HL-60/S4 (cell line): ENCODE results near the gene EHMT1.
"Not testable (repeated sequence)": the region's sequence is repeated elsewhere in the genome, so short reads cannot be mapped to it uniquely, and the experiment has no call there.

ENCODE experiments used
- in situ Hi-C: fragments of 300-500 bp; cut with MboI; formaldehyde crosslinking; loops from 2 replicates; pipeline ENCODE4 v1.14.3; 2022; ENCODE audit warnings: low sequenced_read_pairs

The EHMT1 gene

GRCh38 chr9:137590469-137591383 lies 28.1 kb upstream of the EHMT1 start, which contains the start of gene ZMYND19:
TSS of gene ZMYND19 (minus strand) at chr9:137590512. CDS start at chr9:137590263, 249 bp downstream.
- in situ Hi-C loops = no loop called here

GRCh38 chr9:137592767-137593166 lies 26.0 kb upstream of the EHMT1 start:
- in situ Hi-C loops = no loop called here

- in situ Hi-C loops = no loop called here
Measured at GRCh38 chr9:137593176-137593575, 25.6 kb upstream of the EHMT1 start.

GRCh38 chr9:137596577-137596976 lies 22.2 kb upstream of the EHMT1 start:
- in situ Hi-C loops = not testable (repeated sequence)

- in situ Hi-C loops = no loop called here
Measured at GRCh38 chr9:137598943-137599342, 19.9 kb upstream of the EHMT1 start.

GRCh38 chr9:137602661-137603060 lies 16.1 kb upstream of the EHMT1 start:
- in situ Hi-C loops = no loop called here

GRCh38 chr9:137603879-137604278 lies 14.9 kb upstream of the EHMT1 start:
- in situ Hi-C loops = no loop called here

GRCh38 chr9:137604345-137605086 lies 14.3 kb upstream of the EHMT1 start:
- in situ Hi-C loops = no loop called here

GRCh38 chr9:137605121-137606004 lies 13.4 kb upstream of the EHMT1 start, which contains the start of gene ARRDC1:
TSS of gene ARRDC1 (plus strand) at chr9:137605686. CDS start at chr9:137605718, 32 bp downstream.
- in situ Hi-C loops = no loop called here

- in situ Hi-C loops = no loop called here
Measured at GRCh38 chr9:137606005-137606621, 12.7 kb upstream of the EHMT1 start.

GRCh38 chr9:137606734-137607138 lies 12.1 kb upstream of the EHMT1 start:
- in situ Hi-C loops = no loop called here

- in situ Hi-C loops = no loop called here
Measured at GRCh38 chr9:137607141-137607857, 11.5 kb upstream of the EHMT1 start.

- in situ Hi-C loops = no loop called here
Measured at GRCh38 chr9:137610944-137611343, 7.9 kb upstream of the EHMT1 start.

GRCh38 chr9:137611623-137612609 lies 6.9 kb upstream of the EHMT1 start:
- in situ Hi-C loops = no loop called here

GRCh38 chr9:137612741-137613142 lies 6.1 kb upstream of the EHMT1 start:
- in situ Hi-C loops = no loop called here

- in situ Hi-C loops = no loop called here
Measured at GRCh38 chr9:137613259-137613658, 5.5 kb upstream of the EHMT1 start.

GRCh38 chr9:137613738-137614523 lies 4.9 kb upstream of the EHMT1 start:
- in situ Hi-C loops = no loop called here
